Measurements from ENCODE around the gene DCAF10.

The DCAF10 gene

GRCh38 chr9:37910271-37910670 lies 109.7 kb downstream of the DCAF10 start:
- no peak for DNase-seq
- Histone ChIP-seq H3K27ac (no peak overlapping the region), H3K4me3 (ENCODE audit: low read depth, low read length) (no peak overlapping the region), H3K27me3 (ENCODE audit: insufficient read depth, low read depth, severe bottlenecking) (no peaks in the 10 kb centered on the region), H3K9me3 (ENCODE audit: severe bottlenecking) (no peaks in the 10 kb centered on the region), H3K36me3 (peaks cover 3% of the 10 kb centered on the region; the same call in 1 of the 2 replicates)
- TF ChIP-seq CTCF (IDR thresholded peaks at IDR 0.05; ENCODE audit: low read depth, low read length) = no peak

- peaks cover 6% of the 10 kb centered on the region; the same call in 1 of the 2 replicates for H3K36me3 ChIP-seq
- H3K27me3 ChIP-seq (ENCODE audit: insufficient read depth, low read depth, severe bottlenecking) = no peaks in the 10 kb centered on the region
- no peak overlapping the region for H3K27ac ChIP-seq
- no peak overlapping the region for H3K4me3 ChIP-seq (ENCODE audit: low read depth, low read length)
- DNase-seq = no peak
- no peak for TF ChIP-seq CTCF (IDR thresholded peaks at IDR 0.05; ENCODE audit: low read depth, low read length)
- H3K9me3 ChIP-seq (ENCODE audit: severe bottlenecking) = no peaks in the 10 kb centered on the region
Measured at GRCh38 chr9:37911271-37911681, 110.7 kb downstream of the DCAF10 start.

GRCh38 chr9:37913480-37914153 lies 113.0 kb downstream of the DCAF10 start:
- H3K4me3 ChIP-seq (ENCODE audit: low read depth, low read length) = no peak overlapping the region
- H3K36me3 ChIP-seq = peaks cover 18% of the 10 kb centered on the region
- H3K27me3 ChIP-seq (ENCODE audit: insufficient read depth, low read depth, severe bottlenecking) = no peaks in the 10 kb centered on the region
- H3K9me3 ChIP-seq (ENCODE audit: severe bottlenecking) = no peaks in the 10 kb centered on the region
- TF ChIP-seq CTCF (IDR thresholded peaks at IDR 0.05; ENCODE audit: low read depth, low read length) = peak; percentile 91
- DNase-seq = peak; percentile 88
- H3K27ac ChIP-seq = no peak overlapping the region

GRCh38 chr9:37914154-37914551 lies 113.6 kb downstream of the DCAF10 start:
- H3K27ac ChIP-seq = no peak overlapping the region
- TF ChIP-seq CTCF (IDR thresholded peaks at IDR 0.05; ENCODE audit: low read depth, low read length) = no peak
- peaks cover 24% of the 10 kb centered on the region for H3K36me3 ChIP-seq
- H3K4me3 ChIP-seq (ENCODE audit: low read depth, low read length) = no peak overlapping the region
- H3K9me3 ChIP-seq (ENCODE audit: severe bottlenecking) = no peaks in the 10 kb centered on the region
- no peaks in the 10 kb centered on the region for H3K27me3 ChIP-seq (ENCODE audit: insufficient read depth, low read depth, severe bottlenecking)
- DNase-seq = no peak

- TF ChIP-seq CTCF (IDR thresholded peaks at IDR 0.05; ENCODE audit: low read depth, low read length) = no peak
- no peak for DNase-seq
- Histone ChIP-seq H3K4me3 (ENCODE audit: low read depth, low read length) (no peak overlapping the region), H3K9me3 (ENCODE audit: severe bottlenecking) (no peaks in the 10 kb centered on the region), H3K36me3 (peaks cover 28% of the 10 kb centered on the region), H3K27ac (no peak overlapping the region), H3K27me3 (ENCODE audit: insufficient read depth, low read depth, severe bottlenecking) (no peaks in the 10 kb centered on the region)
Measured at GRCh38 chr9:37914701-37915358, 114.2 kb downstream of the DCAF10 start.
